SK-N-SH treated with all-trans-retinoic acid at 6 μM for 48 hours (cell line): Measurements from ENCODE around the gene PLCH2.

Source experiments
- CSDC2 ChIP-seq: fragments of 250-450 bp; sonication (Bioruptor Pico); IDR thresholded peaks from 2 replicates; pipeline ENCODE4 v1.5.0; 2020; ENCODE audit warnings: mild to moderate bottlenecking, moderate library complexity
- ESRRG ChIP-seq: fragments of 250-450 bp; sonication (Bioruptor Pico); IDR thresholded peaks from 2 replicates; pipeline ENCODE4 v1.6.1; 2021; ENCODE audit warnings: mild to moderate bottlenecking
- GLIS3 ChIP-seq: fragments of 250-450 bp; sonication (Bioruptor Pico); IDR thresholded peaks from 2 replicates; pipeline ENCODE4 v1.5.0; 2020; ENCODE audit warnings: mild to moderate bottlenecking, moderate library complexity
- PATZ1 ChIP-seq: fragments of 250-450 bp; sonication (Bioruptor Pico); IDR thresholded peaks from 2 replicates; pipeline ENCODE4 v1.8.0; 2020; ENCODE audit warnings: mild to moderate bottlenecking, moderate library complexity, borderline replicate concordance
- PPARA ChIP-seq: fragments of 250-450 bp; sonication (Bioruptor Pico); IDR thresholded peaks from 2 replicates; pipeline ENCODE4 v1.5.0; 2020; ENCODE audit warnings: mild to moderate bottlenecking, borderline replicate concordance
- RARB ChIP-seq: fragments of 250-450 bp; sonication (Bioruptor Pico); IDR thresholded peaks from 2 replicates; pipeline ENCODE4 v1.8.0; 2021; ENCODE audit warnings: mild to moderate bottlenecking, moderate library complexity
- SNAI2 ChIP-seq: fragments of 250-450 bp; sonication (Bioruptor Pico); IDR thresholded peaks from 2 replicates; pipeline ENCODE4 v1.5.0; 2020; ENCODE audit warnings: mild to moderate bottlenecking, moderate library complexity
- TCF4 ChIP-seq: fragments of 250-450 bp; sonication (Bioruptor Pico); IDR thresholded peaks from 2 replicates; pipeline ENCODE4 v1.8.0; 2021; ENCODE audit warnings: mild to moderate bottlenecking, moderate library complexity, borderline replicate concordance
- TOX ChIP-seq: fragments of 250-450 bp; sonication (Bioruptor Pico); IDR thresholded peaks from 2 replicates; pipeline ENCODE4 v1.8.0; 2021; ENCODE audit warnings: mild to moderate bottlenecking, moderate library complexity, borderline replicate concordance
- ZFP3 ChIP-seq: fragments of 250-450 bp; sonication (Bioruptor Pico); IDR thresholded peaks from 2 replicates; pipeline ENCODE4 v1.5.0; 2020; ENCODE audit warnings: mild to moderate bottlenecking, moderate library complexity
- ZFP30 ChIP-seq: fragments of 450-650 bp; formaldehyde crosslinking; IDR thresholded peaks from 2 replicates; pipeline ENCODE4 v1.5.0; 2022; ENCODE audit warnings: mild to moderate bottlenecking, moderate library complexity
- ZNF70 ChIP-seq: fragments of 450-650 bp; formaldehyde crosslinking; IDR thresholded peaks from 2 replicates; pipeline ENCODE4 v1.5.0; 2020; ENCODE audit warnings: mild to moderate bottlenecking, moderate library complexity
- ZNF8 ChIP-seq: fragments of 450-650 bp; formaldehyde crosslinking; IDR thresholded peaks from 2 replicates; pipeline ENCODE4 v1.5.0; 2020; ENCODE audit warnings: mild to moderate bottlenecking, moderate library complexity

GRCh38 chr1:2507744-2508155, 31.7 kb downstream of the PLCH2 start:
- no peak for TF ChIP-seq CSDC2 (CRISPR knock-in tag)
- TF ChIP-seq SNAI2 (CRISPR knock-in tag) = no peak
- no peak for TF ChIP-seq ZFP3 (CRISPR knock-in tag)
- TF ChIP-seq GLIS3 = no peak
- TF ChIP-seq PATZ1 (CRISPR knock-in tag) = no peak
- TF ChIP-seq ZNF8 (CRISPR knock-in tag) = no peak
- no peak for TF ChIP-seq TCF4 (CRISPR knock-in tag)
- TF ChIP-seq PPARA (CRISPR knock-in tag) = no peak
- TF ChIP-seq ESRRG = no peak
- TF ChIP-seq RARB = no peak
- TF ChIP-seq TOX (CRISPR knock-in tag) = no peak
- no peak for TF ChIP-seq ZNF70 (CRISPR knock-in tag)
- no peak for TF ChIP-seq ZFP30
